PC-9 (cell line): ENCODE measurements around the gene SLC27A4.

ENCODE experiments used
- EZH2 ChIP-seq: fragments of 200-600 bp; sonication (generic); IDR thresholded peaks from 2 replicates; pipeline ENCODE4 v1.8.0; 2017; ENCODE audit warnings: antibody characterized with exemption, low read depth
- TF ChIP-seq, protein P1 (sequence below): fragments of 200-600 bp; sonication (generic); conservative IDR thresholded peaks from 2 replicates; pipeline ENCODE4 v1.6.1; 2017; ENCODE audit warnings: mixed run types, antibody characterized with exemption, mild to moderate bottlenecking, moderate library complexity

DNA sequence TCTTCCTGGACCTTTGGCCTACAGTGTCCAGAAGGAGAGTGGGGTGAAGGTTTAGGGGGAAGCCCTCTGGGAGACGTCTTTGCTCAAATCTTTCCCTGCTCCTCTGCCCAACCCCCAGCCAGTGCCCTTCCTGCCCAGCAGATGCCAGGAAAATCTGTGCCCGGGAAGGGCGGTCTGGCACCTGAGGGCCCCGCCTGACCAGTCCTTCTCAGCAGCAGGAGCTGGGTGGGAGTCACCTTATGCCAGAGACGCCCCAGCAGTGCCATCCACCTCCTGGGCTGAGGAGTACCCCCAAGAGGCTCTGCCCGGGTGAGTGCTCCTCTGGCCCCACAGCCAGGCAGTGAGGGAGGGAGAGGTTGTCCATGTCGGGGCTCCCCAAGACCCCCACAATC is 65.4 kb downstream of the SLC27A4 start:
- TF ChIP-seq, protein P1, sequence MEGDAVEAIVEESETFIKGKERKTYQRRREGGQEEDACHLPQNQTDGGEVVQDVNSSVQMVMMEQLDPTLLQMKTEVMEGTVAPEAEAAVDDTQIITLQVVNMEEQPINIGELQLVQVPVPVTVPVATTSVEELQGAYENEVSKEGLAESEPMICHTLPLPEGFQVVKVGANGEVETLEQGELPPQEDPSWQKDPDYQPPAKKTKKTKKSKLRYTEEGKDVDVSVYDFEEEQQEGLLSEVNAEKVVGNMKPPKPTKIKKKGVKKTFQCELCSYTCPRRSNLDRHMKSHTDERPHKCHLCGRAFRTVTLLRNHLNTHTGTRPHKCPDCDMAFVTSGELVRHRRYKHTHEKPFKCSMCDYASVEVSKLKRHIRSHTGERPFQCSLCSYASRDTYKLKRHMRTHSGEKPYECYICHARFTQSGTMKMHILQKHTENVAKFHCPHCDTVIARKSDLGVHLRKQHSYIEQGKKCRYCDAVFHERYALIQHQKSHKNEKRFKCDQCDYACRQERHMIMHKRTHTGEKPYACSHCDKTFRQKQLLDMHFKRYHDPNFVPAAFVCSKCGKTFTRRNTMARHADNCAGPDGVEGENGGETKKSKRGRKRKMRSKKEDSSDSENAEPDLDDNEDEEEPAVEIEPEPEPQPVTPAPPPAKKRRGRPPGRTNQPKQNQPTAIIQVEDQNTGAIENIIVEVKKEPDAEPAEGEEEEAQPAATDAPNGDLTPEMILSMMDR, result no peak
- TF ChIP-seq EZH2, result no peak
